IPS-15b (cell line): Measurements from ENCODE around the gene ZNF331.
"Not testable (repeated sequence)": the region's sequence is repeated elsewhere in the genome, so short reads cannot be mapped to it uniquely, and the experiment has no call there.

Experiments
- H3K27me3 ChIP-seq: one replicate; pipeline ENCODE4 v1.6.1; 2013; ENCODE audit warnings: low read length; ENCODE audit not compliant: control insufficient read depth, insufficient read depth
- H3K36me3 ChIP-seq: one replicate; pipeline ENCODE4 v1.6.1; 2013; ENCODE audit warnings: low read length; ENCODE audit not compliant: control insufficient read depth, insufficient read depth
- H3K4me1 ChIP-seq: one replicate; pipeline ENCODE4 v1.6.1; 2013; ENCODE audit warnings: mild to moderate bottlenecking, low read length; ENCODE audit not compliant: control insufficient read depth, insufficient read depth
- H3K4me3 ChIP-seq: one replicate; pipeline ENCODE4 v1.5.1; 2013; ENCODE audit warnings: low read depth, low read length
- H3K9ac ChIP-seq: one replicate; pipeline ENCODE4 v1.6.1; 2013; ENCODE audit warnings: low read depth, mild to moderate bottlenecking, low read length
- H3K9me3 ChIP-seq: one replicate; pipeline ENCODE4 v1.6.1; 2013; ENCODE audit warnings: mild to moderate bottlenecking, low read length; ENCODE audit not compliant: control insufficient read depth, insufficient read depth

The ZNF331 gene

DNA sequence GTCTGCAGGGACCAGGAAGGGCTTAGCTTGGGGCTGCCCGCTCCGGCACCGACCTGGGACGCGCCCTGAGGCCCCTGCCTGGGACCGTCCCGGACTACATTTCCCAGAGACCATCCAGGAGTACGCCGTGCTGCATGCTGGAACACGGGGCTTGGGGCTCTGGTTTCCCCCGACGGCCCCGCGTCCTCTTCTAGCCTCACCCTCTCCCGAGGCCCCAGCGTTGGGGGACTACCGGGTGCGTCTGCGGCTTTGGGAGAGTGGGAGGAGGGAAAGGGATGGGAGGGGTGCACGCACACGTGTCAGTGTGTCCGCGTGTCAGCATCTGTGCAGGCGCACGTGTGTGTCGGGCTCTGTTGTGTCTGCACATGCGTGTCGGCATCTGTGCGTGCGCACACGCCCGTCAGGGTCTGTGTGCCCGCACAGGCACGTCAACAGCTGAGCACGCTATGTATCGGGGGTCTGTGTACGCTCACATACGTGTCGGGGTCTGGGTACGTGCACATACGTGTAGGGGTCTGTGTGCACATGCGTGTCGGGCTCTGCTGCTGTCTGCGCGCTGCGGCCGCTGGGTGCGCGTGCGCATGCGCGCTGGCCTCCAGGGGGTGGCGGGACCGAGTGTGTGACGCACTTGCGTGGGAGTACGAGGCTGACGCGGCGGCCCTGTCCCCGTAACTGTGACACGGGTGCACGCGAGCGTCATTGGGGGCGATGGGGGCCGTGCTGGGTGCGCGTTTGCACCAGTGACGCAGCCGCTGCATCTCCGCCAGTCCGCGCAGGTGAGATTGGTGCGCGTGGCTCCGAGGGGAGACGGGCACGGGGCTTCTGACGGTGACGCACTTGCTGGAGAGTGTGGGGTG lies at the start of gene ZNF331:
Gene ZNF331, plus strand, starts transcription at position 625 of the 857 bp plus-strand sequence. CDS start 31,232 bp downstream, outside the sequence.
- H3K9me3 ChIP-seq, result no peaks in the 10 kb centered on the region
- no peaks in the 10 kb centered on the region for H3K27me3 ChIP-seq
- peak within 1 kb of the TSS; percentile 86 for H3K4me3 ChIP-seq
- H3K36me3 ChIP-seq, result peaks cover 16% of the 10 kb centered on the region
- H3K9ac ChIP-seq, result peak within 1 kb of the TSS; percentile 41
- H3K4me1 ChIP-seq, result no peaks in the 10 kb centered on the region

DNA sequence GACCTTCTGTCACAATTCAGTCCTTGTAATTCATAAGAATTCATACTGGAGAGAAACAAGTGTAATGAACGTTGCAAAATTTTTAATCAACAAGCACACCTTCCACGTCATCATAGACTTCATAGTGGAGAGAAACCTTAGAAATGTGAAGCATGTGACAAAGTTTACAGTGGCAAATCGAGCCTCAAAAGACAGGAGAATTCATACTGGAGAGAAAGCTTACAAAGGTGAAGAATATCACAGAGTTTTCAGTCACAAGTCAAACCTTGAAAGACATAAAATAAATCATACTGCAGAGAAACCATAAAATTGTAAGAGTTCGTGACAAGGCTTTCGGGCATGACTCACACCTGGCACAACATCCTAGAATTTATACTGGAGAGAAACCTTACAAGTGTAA lies 45.8 kb upstream of the ZNF331 start:
- Histone ChIP-seq H3K4me1 (no peaks in the 10 kb centered on the region), H3K4me3 (no peak overlapping the region), H3K9ac (no peak overlapping the region), H3K36me3 (peaks cover 25% of the 10 kb centered on the region), H3K27me3 (no peaks in the 10 kb centered on the region), H3K9me3 (no peaks in the 10 kb centered on the region)

- H3K4me1 ChIP-seq, H3K36me3 ChIP-seq, H3K9me3 ChIP-seq, H3K9ac ChIP-seq, H3K4me3 ChIP-seq, H3K27me3 ChIP-seq: not testable (repeated sequence)
These were observed 40.5 kb upstream of the ZNF331 start for GRCh38 chr19:53497311-53498023.

DNA sequence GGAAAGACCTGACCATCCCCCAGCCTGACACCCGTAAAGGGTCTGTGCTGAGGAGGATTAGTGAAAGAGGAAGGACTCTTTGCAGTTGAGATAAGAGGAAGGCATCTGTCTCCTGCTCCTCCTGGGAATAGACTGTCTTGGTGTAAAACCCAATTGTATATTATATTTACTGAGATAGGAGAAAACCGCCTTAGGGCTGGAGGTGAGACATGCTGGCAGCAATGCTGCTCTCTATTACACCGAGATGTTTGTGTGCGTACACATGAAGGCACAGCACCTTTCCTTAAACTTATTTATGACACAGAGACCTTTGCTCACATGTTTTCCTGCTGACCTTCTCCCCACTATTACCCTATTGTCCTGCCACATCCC lies 39.9 kb upstream of the ZNF331 start:
- H3K4me1 ChIP-seq, H3K4me3 ChIP-seq, H3K9ac ChIP-seq, H3K36me3 ChIP-seq, H3K27me3 ChIP-seq, H3K9me3 ChIP-seq: not testable (repeated sequence)

- not testable (repeated sequence) for H3K27me3 ChIP-seq, H3K36me3 ChIP-seq, H3K4me3 ChIP-seq, H3K9me3 ChIP-seq, H3K9ac ChIP-seq
- H3K4me1 ChIP-seq, result peaks cover 13% of the 10 kb centered on the region
These were observed 34.8 kb upstream of the ZNF331 start for GRCh38 chr19:53503151-53503550.

- Histone ChIP-seq H3K4me3 (peak overlapping the region; percentile 47), H3K4me1 (peaks cover 13% of the 10 kb centered on the region)
- not testable (repeated sequence) for H3K9me3 ChIP-seq, H3K9ac ChIP-seq, H3K27me3 ChIP-seq, H3K36me3 ChIP-seq
These were observed 34.1 kb upstream of the ZNF331 start for GRCh38 chr19:53503671-53504364.

GRCh38 chr19:53504365-53504703 lies 33.6 kb upstream of the ZNF331 start:
- not testable (repeated sequence) for H3K9ac ChIP-seq, H3K9me3 ChIP-seq, H3K27me3 ChIP-seq, H3K36me3 ChIP-seq
- peak overlapping the region; percentile 47 for H3K4me3 ChIP-seq
- H3K4me1 ChIP-seq, result peaks cover 13% of the 10 kb centered on the region

DNA sequence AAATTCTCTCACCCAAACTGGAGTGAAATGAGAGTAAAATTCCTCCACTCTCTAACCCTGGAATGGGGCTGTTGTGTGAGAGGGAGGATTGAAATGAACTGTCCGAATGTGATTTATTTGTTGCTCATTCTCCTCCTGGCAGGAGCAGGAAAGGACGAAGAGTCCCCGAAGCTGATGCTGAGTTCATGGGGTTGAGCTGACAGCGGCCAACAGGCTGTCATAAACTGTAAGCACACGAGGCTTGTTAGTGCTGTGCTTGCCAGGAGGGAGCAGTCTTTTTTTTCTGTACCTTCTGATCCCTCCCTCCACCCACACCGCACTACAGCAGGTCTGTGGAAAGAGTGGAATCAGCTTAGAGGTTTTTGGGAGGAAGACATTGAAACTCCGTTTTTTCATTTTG lies 33.1 kb upstream of the ZNF331 start:
- Histone ChIP-seq H3K4me3 (peak overlapping the region; percentile 47), H3K36me3 (no peaks in the 10 kb centered on the region), H3K9me3 (no peaks in the 10 kb centered on the region), H3K4me1 (peaks cover 13% of the 10 kb centered on the region), H3K9ac (no peak overlapping the region), H3K27me3 (no peaks in the 10 kb centered on the region)

DNA sequence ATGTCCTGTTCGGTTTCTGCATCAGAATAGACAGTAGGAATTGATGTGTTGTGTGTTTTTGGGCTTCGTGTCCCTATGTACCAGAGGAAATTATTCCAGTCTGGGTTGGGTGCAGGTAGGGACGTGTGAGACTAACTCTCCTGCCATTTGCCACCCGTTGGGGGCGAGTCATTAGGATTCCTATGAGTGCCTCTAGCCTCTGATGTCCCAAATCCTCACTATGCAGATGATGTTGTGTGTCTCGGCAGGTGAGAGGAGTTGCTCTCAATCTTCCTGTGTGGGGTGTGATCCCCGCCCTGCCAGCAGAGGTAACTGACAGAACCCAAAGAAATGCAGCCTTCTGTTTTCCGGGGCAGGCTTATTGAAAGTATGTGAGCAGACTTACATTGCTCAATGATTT lies 31.2 kb upstream of the ZNF331 start:
- Histone ChIP-seq H3K4me3 (no peak overlapping the region), H3K9ac (no peak overlapping the region), H3K27me3 (no peaks in the 10 kb centered on the region), H3K36me3 (no peaks in the 10 kb centered on the region), H3K4me1 (peaks cover 13% of the 10 kb centered on the region), H3K9me3 (no peaks in the 10 kb centered on the region)

GRCh38 chr19:53507523-53508442 lies 30.2 kb upstream of the ZNF331 start:
- Histone ChIP-seq H3K4me3 (no peak overlapping the region), H3K36me3 (no peaks in the 10 kb centered on the region)

GRCh38 chr19:53509443-53509842 lies 28.5 kb upstream of the ZNF331 start:
- H3K9ac ChIP-seq, result no peak overlapping the region
- peaks cover 12% of the 10 kb centered on the region for H3K4me1 ChIP-seq
- no peak overlapping the region for H3K4me3 ChIP-seq
- H3K27me3 ChIP-seq, result no peaks in the 10 kb centered on the region
- no peaks in the 10 kb centered on the region for H3K9me3 ChIP-seq
- no peaks in the 10 kb centered on the region for H3K36me3 ChIP-seq

More at GRCh38 chr19:53507523-53508442, 30.2 kb upstream of the ZNF331 start:
- H3K27me3 ChIP-seq, result no peaks in the 10 kb centered on the region
- no peak overlapping the region for H3K9ac ChIP-seq
- no peaks in the 10 kb centered on the region for H3K9me3 ChIP-seq
- H3K4me1 ChIP-seq, result peaks cover 13% of the 10 kb centered on the region
